Neural progenitor cell (in vitro differentiated cells): ENCODE results near the gene DNTTIP2. TPM values are rescaled to one million over a fixed set of nuclear protein-coding genes. Genes with fewer than 3 reads are reported as not detected.

Experiments
- DNase-seq: peaks from one replicate; pipeline ENCODE4 v3.0.0-alpha.2; 2016; ENCODE audit warnings: low spot score
- H2AFZ ChIP-seq: fragments of 200-600 bp; sonication (generic); replicated peaks from 2 replicates; pipeline ENCODE4 v1.6.1; 2016; ENCODE audit warnings: antibody characterized with exemption
- H3F3A ChIP-seq: fragments of 200-600 bp; sonication (generic); 2 replicates; pipeline ENCODE4 v1.6.1; 2016; ENCODE audit warnings: antibody characterized with exemption, low read depth
- H3K27ac ChIP-seq: fragments of 200-600 bp; sonication (generic); 2 replicates; pipeline ENCODE4 v1.5.1; 2016; ENCODE audit warnings: mild to moderate bottlenecking
- H3K27me3 ChIP-seq: fragments of 200-600 bp; sonication (generic); 2 replicates; pipeline ENCODE4 v1.6.1; 2016; ENCODE audit warnings: mild to moderate bottlenecking, moderate library complexity
- H3K36me3 ChIP-seq: fragments of 200-600 bp; sonication (generic); 2 replicates; pipeline ENCODE4 v1.5.1; 2016
- H3K4me1 ChIP-seq: fragments of 200-600 bp; sonication (generic); 2 replicates; pipeline ENCODE4 v1.6.1; 2016; ENCODE audit warnings: mixed run types
- H3K4me2 ChIP-seq: fragments of 200-600 bp; sonication (generic); 2 replicates; pipeline ENCODE4 v1.6.1; 2016
- H3K4me3 ChIP-seq: fragments of 200-600 bp; sonication (generic); 2 replicates; pipeline ENCODE4 v1.5.1; 2016
- H3K79me2 ChIP-seq: fragments of 200-600 bp; sonication (generic); 2 replicates; pipeline ENCODE4 v1.6.1; 2016; ENCODE audit warnings: low read depth
- H3K9ac ChIP-seq: fragments of 200-600 bp; sonication (generic); 2 replicates; pipeline ENCODE4 v1.6.1; 2016
- H3K9me3 ChIP-seq: fragments of 200-600 bp; sonication (generic); 2 replicates; pipeline ENCODE4 v1.5.1; 2016; ENCODE audit warnings: low read depth
- H4K20me1 ChIP-seq: fragments of 200-600 bp; sonication (generic); 2 replicates; pipeline ENCODE4 v1.6.1; 2016; ENCODE audit warnings: low read depth
- H3K27ac Mint-ChIP-seq: 3 replicates; pipeline ENCODE4 v1.8.0; 2021; ENCODE audit warnings: mixed read lengths
- H3K27me3 Mint-ChIP-seq: 2 replicates; pipeline ENCODE4 v1.8.0; 2022; ENCODE audit warnings: low read depth, mild to moderate bottlenecking, inconsistent platforms, moderate library complexity, mixed read lengths; ENCODE audit not compliant: insufficient read depth
- H3K36me3 Mint-ChIP-seq: 3 replicates; pipeline ENCODE4 v1.8.0; 2021; ENCODE audit warnings: mixed read lengths
- H3K4me1 Mint-ChIP-seq: 3 replicates; pipeline ENCODE4 v1.8.0; 2021; ENCODE audit warnings: mixed read lengths
- H3K4me3 Mint-ChIP-seq: 3 replicates; pipeline ENCODE4 v1.8.0; 2021; ENCODE audit warnings: mild to moderate bottlenecking, moderate library complexity, mixed read lengths
- H3K9me3 Mint-ChIP-seq: 3 replicates; pipeline ENCODE4 v1.8.0; 2020; ENCODE audit warnings: mixed read lengths
- EZH2 ChIP-seq: fragments of 200-600 bp; sonication (generic); IDR thresholded peaks from 2 replicates; pipeline ENCODE4 v1.6.1; 2017; ENCODE audit warnings: antibody characterized with exemption, mild to moderate bottlenecking, moderate library complexity
- EZH2phosphoT487 ChIP-seq: fragments of 200-600 bp; sonication (generic); IDR thresholded peaks from 2 replicates; pipeline ENCODE4 v1.6.1; 2017; ENCODE audit warnings: antibody characterized with exemption
- total RNA-seq: library from RNA; depleted of rRNA; stranded (reverse); fragments of >200 nt; gene quantifications from 2 replicates; pipeline ENCODE4 v1.2.3, GENCODE V29; 2015; ENCODE audit warnings: low replicate concordance
- TF ChIP-seq, protein P1 (sequence below): fragments of 200-600 bp; sonication (generic); IDR thresholded peaks from 2 replicates; pipeline ENCODE4 v1.5.1; 2017; ENCODE audit warnings: antibody characterized with exemption, mild to moderate bottlenecking

Gene DNTTIP2
- total RNA-seq, 1 donor from 2014 or later, result 62.5 TPM

GRCh38 chr1:93840956-93841482, 38.0 kb downstream of the DNTTIP2 start:
- H3K4me1 ChIP-seq, result no peaks in the 10 kb centered on the region
- H3K36me3 ChIP-seq, result no peaks in the 10 kb centered on the region
- DNase-seq, result no peak
- Mint-ChIP-seq H3K4me3 (no peak overlapping the region), H3K27ac (no peak overlapping the region), H3K27me3 (peaks cover 6% of the 10 kb centered on the region), H3K36me3 (peaks cover 23% of the 10 kb centered on the region), H3K9me3 (peaks cover 12% of the 10 kb centered on the region), H3K4me1 (peaks cover 25% of the 10 kb centered on the region)
- H3F3A ChIP-seq, result no peaks in the 10 kb centered on the region
- H2AFZ ChIP-seq, result no peak overlapping the region
- H3K27me3 ChIP-seq, result no peaks in the 10 kb centered on the region
- TF ChIP-seq, protein P1, sequence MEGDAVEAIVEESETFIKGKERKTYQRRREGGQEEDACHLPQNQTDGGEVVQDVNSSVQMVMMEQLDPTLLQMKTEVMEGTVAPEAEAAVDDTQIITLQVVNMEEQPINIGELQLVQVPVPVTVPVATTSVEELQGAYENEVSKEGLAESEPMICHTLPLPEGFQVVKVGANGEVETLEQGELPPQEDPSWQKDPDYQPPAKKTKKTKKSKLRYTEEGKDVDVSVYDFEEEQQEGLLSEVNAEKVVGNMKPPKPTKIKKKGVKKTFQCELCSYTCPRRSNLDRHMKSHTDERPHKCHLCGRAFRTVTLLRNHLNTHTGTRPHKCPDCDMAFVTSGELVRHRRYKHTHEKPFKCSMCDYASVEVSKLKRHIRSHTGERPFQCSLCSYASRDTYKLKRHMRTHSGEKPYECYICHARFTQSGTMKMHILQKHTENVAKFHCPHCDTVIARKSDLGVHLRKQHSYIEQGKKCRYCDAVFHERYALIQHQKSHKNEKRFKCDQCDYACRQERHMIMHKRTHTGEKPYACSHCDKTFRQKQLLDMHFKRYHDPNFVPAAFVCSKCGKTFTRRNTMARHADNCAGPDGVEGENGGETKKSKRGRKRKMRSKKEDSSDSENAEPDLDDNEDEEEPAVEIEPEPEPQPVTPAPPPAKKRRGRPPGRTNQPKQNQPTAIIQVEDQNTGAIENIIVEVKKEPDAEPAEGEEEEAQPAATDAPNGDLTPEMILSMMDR, result no peak
- no peak for TF ChIP-seq EZH2phosphoT487
- no peak for TF ChIP-seq EZH2
- no peak overlapping the region for H3K27ac ChIP-seq
- no peaks in the 10 kb centered on the region for H4K20me1 ChIP-seq
- H3K79me2 ChIP-seq, result no peaks in the 10 kb centered on the region
- H3K4me2 ChIP-seq, result no peak overlapping the region
- H3K9ac ChIP-seq, result no peak overlapping the region
- no peaks in the 10 kb centered on the region for H3K9me3 ChIP-seq
- H3K4me3 ChIP-seq, result no peak overlapping the region

- no peak overlapping the region for H3K4me3 ChIP-seq
- H3F3A ChIP-seq, result no peaks in the 10 kb centered on the region
- no peak overlapping the region for H3K4me2 ChIP-seq
- Mint-ChIP-seq H3K27me3 (peaks cover 2% of the 10 kb centered on the region), H3K9me3 (peaks cover 24% of the 10 kb centered on the region), H3K4me3 (no peak overlapping the region), H3K36me3 (peaks cover 25% of the 10 kb centered on the region), H3K27ac (no peak overlapping the region), H3K4me1 (peaks cover 26% of the 10 kb centered on the region)
- H3K9me3 ChIP-seq, result no peaks in the 10 kb centered on the region
- H3K4me1 ChIP-seq, result no peaks in the 10 kb centered on the region
- TF ChIP-seq, protein P1, result no peak
- TF ChIP-seq EZH2phosphoT487, result no peak
- TF ChIP-seq EZH2, result no peak
- no peak for DNase-seq
- no peaks in the 10 kb centered on the region for H3K36me3 ChIP-seq
- no peak overlapping the region for H3K27ac ChIP-seq
- H3K79me2 ChIP-seq, result no peaks in the 10 kb centered on the region
- H2AFZ ChIP-seq, result no peak overlapping the region
- no peaks in the 10 kb centered on the region for H4K20me1 ChIP-seq
- H3K9ac ChIP-seq, result no peak overlapping the region
- H3K27me3 ChIP-seq, result no peaks in the 10 kb centered on the region
Measured at GRCh38 chr1:93839753-93840152, 39.3 kb downstream of the DNTTIP2 start.

DNA sequence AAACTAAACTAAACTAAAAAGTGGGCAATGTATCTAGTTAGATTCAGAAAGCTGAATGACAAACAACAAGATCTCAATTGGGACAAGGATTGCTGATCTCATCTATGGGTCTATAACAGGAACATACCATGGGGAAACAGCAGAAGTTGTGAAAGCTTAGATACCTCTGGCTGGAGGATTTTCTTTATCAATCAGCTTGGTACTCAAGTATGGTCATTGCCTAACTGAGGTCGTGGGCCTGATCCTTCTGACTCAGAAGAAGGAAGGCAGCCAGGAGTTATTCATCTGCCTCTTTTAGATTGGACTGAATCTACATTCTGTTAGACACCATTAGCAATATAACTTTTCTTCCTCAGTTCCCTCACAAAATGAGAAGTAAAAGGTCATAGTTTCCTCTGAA, 39.7 kb downstream of the DNTTIP2 start:
- Mint-ChIP-seq H3K36me3 (peaks cover 30% of the 10 kb centered on the region), H3K4me1 (peaks cover 25% of the 10 kb centered on the region), H3K27ac (no peak overlapping the region), H3K4me3 (no peak overlapping the region), H3K27me3 (peaks cover 2% of the 10 kb centered on the region), H3K9me3 (peaks cover 28% of the 10 kb centered on the region)
- Histone ChIP-seq H3K27ac (no peak overlapping the region), H3K4me3 (no peak overlapping the region), H3K27me3 (no peaks in the 10 kb centered on the region), H3K4me2 (no peak overlapping the region), H3K79me2 (no peaks in the 10 kb centered on the region), H2AFZ (no peak overlapping the region), H4K20me1 (no peaks in the 10 kb centered on the region), H3K9me3 (no peaks in the 10 kb centered on the region), H3K36me3 (no peaks in the 10 kb centered on the region), H3K4me1 (no peaks in the 10 kb centered on the region), H3K9ac (no peak overlapping the region), H3F3A (no peaks in the 10 kb centered on the region)
- DNase-seq, result no peak
- TF ChIP-seq EZH2phosphoT487 (no peak), EZH2 (no peak)
- TF ChIP-seq, protein P1, result no peak
